PC-3 (cell line): ENCODE measurements around the gene PALD1.

ENCODE experiments used
- CTCF ChIP-seq: fragments of 300-600 bp; sonication (generic); conservative IDR thresholded peaks from 2 replicates; pipeline ENCODE4 v1.5.1; 2017; ENCODE audit warnings: antibody characterized with exemption, low read depth, mild to moderate bottlenecking, low read length
- EZH2 ChIP-seq: fragments of 300-600 bp; sonication (generic); IDR thresholded peaks from one replicate; pipeline ENCODE4 v1.6.1; 2017; ENCODE audit warnings: antibody characterized with exemption, mild to moderate bottlenecking, low read length; ENCODE audit not compliant: unreplicated experiment

- TF ChIP-seq CTCF (no peak), EZH2 (no peak)
Measured at GRCh38 chr10:70502406-70502805, 23.8 kb downstream of the PALD1 start.
